Upper lobe of left lung (tissue), 6 donors: ENCODE measurements around the gene ARRB1. TPM values are rescaled to one million over a fixed set of nuclear protein-coding genes. Genes with fewer than 3 reads are reported as not detected.

Experiments used
- ATAC-seq, 2 donors: fragments of 200-7000 bp; cut with Tn5 transposase; one replicate each; pipeline ENCODE4 v1.9.1; 2022; ENCODE audit warnings: mild to moderate bottlenecking in 2 of 2, moderate library complexity in 2 of 2; ENCODE audit not compliant: low FRiP score in 2 of 2
- DNase-seq, 2 donors: peaks; one replicate each; pipeline ENCODE4 v3.0.0-alpha.2; 2019 to 2020
- H3K27ac ChIP-seq, 4 donors: fragments of 200-600 bp; sonication (generic); one replicate each; pipeline ENCODE4 v1.5.1; 2016 to 2019
- H3K27me3 ChIP-seq, 4 donors: fragments of 200-600 bp; sonication (generic); one replicate each; pipeline ENCODE4 v1.5.1; 2017 to 2019
- H3K36me3 ChIP-seq, 4 donors: fragments of 200-600 bp; sonication (generic); one replicate each; pipeline ENCODE4 v1.5.1; 2016 to 2019
- H3K4me1 ChIP-seq, 4 donors: fragments of 200-600 bp; sonication (generic); one replicate each; pipeline ENCODE4 v1.5.1; 2018 to 2019
- H3K4me3 ChIP-seq, 4 donors: fragments of 200-600 bp; sonication (generic); one replicate each; pipeline ENCODE4 v1.5.1; 2017 to 2019; ENCODE audit warnings: mild to moderate bottlenecking in 2 of 4, moderate library complexity in 1 of 4
- H3K9me3 ChIP-seq, 4 donors: fragments of 200-600 bp; sonication (generic); one replicate each; pipeline ENCODE4 v1.5.1; 2018 to 2019
- EP300 ChIP-seq, 4 donors: sonication (generic); formaldehyde crosslinking; IDR thresholded peaks; one replicate each; pipeline ENCODE4 v1.5.1; 2017; ENCODE audit warnings: antibody characterized with exemption in 4 of 4, control low read depth in 2 of 4
- POLR2A ChIP-seq, 4 donors: fragments of 450-650 bp; IDR thresholded peaks; one replicate each; pipeline ENCODE4 v1.5.1; 2016 to 2017; ENCODE audit warnings: antibody characterized with exemption in 4 of 4, mild to moderate bottlenecking in 2 of 4
- POLR2AphosphoS5 ChIP-seq, 2 donors: sonication (generic); formaldehyde crosslinking; IDR thresholded peaks; one replicate each; pipeline ENCODE4 v1.5.1; 2017; ENCODE audit warnings: antibody characterized with exemption in 2 of 2
- WGBS, 2 donors: methylation state at CpG; one replicate each; pipeline ENCODE4 v1.1.5; 2017 to 2018; 5-methylcytosine and 5-hydroxymethylcytosine counted together
- total RNA-seq, 6 donors: library from RNA; depleted of rRNA in 4 of 6; stranded (reverse); fragments of >200 nt in 4 of 6; gene quantifications; one replicate each; pipeline versions ENCODE4 v1.1.0 to v1.2.1, GENCODE V29; 2016 to 2021
- TF ChIP-seq, protein P1 (sequence below), 6 experiments: fragments of 450-650 bp in 4 of 6; fragments of 200-600 bp in 2 of 6; sonication (generic) in 2 of 6; IDR thresholded peaks; one replicate each; pipeline ENCODE4 v1.5.1; 2016 to 2019; ENCODE audit warnings: antibody characterized with exemption in 6 of 6
- donor health status: DM: no; HTN: no; CAD: no; lungs with moderate emphysema.
- donor health status: DM: no; HTN: yes; CAD: no; lungs with severe emphysema.

ARRB1 gene
- total RNA-seq, 6 donors from 2014 or later, result 119 to 235 (median 170) TPM

DNA sequence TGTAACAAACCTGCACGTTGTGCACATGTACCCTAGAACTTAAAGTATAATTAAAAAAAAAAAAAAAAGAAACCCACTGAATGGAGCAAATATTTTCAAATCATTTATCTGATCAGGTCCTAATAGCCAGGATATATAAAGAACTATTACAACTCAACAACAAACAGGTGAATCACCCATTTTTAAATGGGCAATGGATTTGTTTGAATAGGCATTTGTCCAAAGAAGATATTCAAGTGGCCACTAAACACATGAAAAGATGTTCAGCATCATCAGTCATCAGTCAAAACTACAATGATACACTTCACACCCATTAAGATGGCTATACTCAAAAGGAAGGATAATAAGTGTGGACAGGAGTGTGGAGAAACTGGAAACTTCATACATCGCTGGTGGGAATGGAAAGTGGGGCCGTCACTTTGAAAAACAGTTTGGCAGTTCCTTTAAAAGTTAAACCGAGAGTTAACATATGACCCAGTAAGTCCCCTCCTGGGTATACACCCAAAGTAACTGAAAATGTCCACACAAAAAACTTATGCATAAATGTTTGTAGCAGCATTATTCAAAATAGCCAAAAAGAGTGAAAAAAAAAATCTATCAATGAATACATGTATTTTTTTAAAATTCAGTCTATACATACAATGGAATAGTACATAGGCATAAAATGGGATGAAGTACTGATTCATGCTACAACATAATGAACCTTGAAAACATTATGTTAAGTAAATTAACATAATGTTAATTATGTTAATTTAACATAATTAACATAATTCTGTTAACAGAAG, 53.1 kb downstream of the ARRB1 start:
- no peak overlapping the region for H3K4me3 ChIP-seq
- H3K27me3 ChIP-seq, result no peaks in the 10 kb centered on the region
- no peak overlapping the region for H3K27ac ChIP-seq
- 66 to 85% methylated on average over 4 of the region's 4 CpGs for whole genome bisulfite sequencing, 2 donors
- H3K4me1 ChIP-seq, result peaks cover 17 to 32% (median 20%) of the 10 kb centered on the region in 4 donors
- DNase-seq (no peak), ATAC-seq (no peak)
- H3K36me3 ChIP-seq, result peaks cover 0 to 5% (median 0%) of the 10 kb centered on the region in 4 donors
- no peaks in the 10 kb centered on the region for H3K9me3 ChIP-seq
- TF ChIP-seq POLR2A (IDR thresholded peaks at IDR 0.05), result no peak
- TF ChIP-seq EP300 (IDR thresholded peaks at IDR 0.05), result no peak
- no peak for TF ChIP-seq POLR2AphosphoS5 (IDR thresholded peaks at IDR 0.05)
- TF ChIP-seq, protein P1, sequence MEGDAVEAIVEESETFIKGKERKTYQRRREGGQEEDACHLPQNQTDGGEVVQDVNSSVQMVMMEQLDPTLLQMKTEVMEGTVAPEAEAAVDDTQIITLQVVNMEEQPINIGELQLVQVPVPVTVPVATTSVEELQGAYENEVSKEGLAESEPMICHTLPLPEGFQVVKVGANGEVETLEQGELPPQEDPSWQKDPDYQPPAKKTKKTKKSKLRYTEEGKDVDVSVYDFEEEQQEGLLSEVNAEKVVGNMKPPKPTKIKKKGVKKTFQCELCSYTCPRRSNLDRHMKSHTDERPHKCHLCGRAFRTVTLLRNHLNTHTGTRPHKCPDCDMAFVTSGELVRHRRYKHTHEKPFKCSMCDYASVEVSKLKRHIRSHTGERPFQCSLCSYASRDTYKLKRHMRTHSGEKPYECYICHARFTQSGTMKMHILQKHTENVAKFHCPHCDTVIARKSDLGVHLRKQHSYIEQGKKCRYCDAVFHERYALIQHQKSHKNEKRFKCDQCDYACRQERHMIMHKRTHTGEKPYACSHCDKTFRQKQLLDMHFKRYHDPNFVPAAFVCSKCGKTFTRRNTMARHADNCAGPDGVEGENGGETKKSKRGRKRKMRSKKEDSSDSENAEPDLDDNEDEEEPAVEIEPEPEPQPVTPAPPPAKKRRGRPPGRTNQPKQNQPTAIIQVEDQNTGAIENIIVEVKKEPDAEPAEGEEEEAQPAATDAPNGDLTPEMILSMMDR (IDR thresholded peaks at IDR 0.05), result no peak

DNA sequence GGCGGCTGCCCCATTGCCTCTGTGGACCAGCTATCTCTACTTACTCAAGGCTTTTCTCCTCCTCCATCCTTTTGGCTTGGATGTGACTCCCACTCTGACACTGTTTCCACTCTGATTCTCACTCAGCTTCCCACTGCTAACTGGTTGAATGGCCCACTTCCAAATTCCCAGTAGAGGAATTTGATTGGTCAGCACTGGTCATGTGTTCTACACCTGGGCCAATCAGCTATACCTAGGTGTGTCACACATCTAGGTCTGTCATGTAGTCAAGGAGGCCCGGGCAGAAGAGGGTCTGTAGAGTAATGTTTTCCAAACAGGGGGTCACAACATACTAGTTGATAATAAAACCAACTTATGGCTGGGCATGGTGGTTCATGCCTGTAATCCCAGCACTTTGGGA, 57.6 kb downstream of the ARRB1 start:
- no peak for ATAC-seq

DNA sequence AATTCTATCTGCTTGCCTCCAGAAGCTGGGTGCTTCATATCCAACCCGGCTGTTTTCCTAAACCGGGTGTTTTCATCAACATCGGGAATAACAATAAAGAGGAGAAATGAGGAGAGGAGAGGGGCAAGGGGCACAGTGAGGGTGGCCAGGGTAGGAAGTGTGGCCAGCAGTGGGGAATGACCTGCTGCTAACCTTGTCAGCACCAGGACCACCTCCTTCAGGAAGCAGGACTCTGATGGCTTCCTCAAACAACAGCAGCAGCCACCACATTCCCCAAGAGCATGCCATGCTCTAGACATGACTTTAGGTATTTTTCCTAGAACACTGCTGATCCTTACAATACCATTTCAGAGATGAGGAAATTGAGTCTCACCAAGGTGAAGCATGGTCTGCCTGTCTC, 58.5 kb downstream of the ARRB1 start:
- Histone ChIP-seq H3K9me3 (no peaks in the 10 kb centered on the region), H3K27ac (peak overlapping the region in 1 of 4 donors; percentile 27), H3K27me3 (no peaks in the 10 kb centered on the region), H3K4me3 (no peak overlapping the region), H3K4me1 (peaks cover 0 to 42% (median 25%) of the 10 kb centered on the region in 4 donors), H3K36me3 (peaks cover 0 to 28% (median 15%) of the 10 kb centered on the region in 4 donors)
- TF ChIP-seq POLR2AphosphoS5 (IDR thresholded peaks at IDR 0.05), result no peak
- no peak for TF ChIP-seq EP300 (IDR thresholded peaks at IDR 0.05)
- no peak for TF ChIP-seq POLR2A (IDR thresholded peaks at IDR 0.05)
- TF ChIP-seq, protein P1 (IDR thresholded peaks at IDR 0.05), result no peak
- ATAC-seq (no peak), DNase-seq (no peak)
- WGBS, 2 donors, result 64 to 72% methylated on average over 3 of the region's 3 CpGs

More for the DNA sequence above, 57.6 kb downstream of the ARRB1 start:
- Histone ChIP-seq H3K27ac (no peak overlapping the region), H3K36me3 (peaks cover 0 to 19% (median 11%) of the 10 kb centered on the region in 4 donors), H3K9me3 (no peaks in the 10 kb centered on the region), H3K4me1 (peaks cover 0 to 41% (median 25%) of the 10 kb centered on the region in 4 donors), H3K4me3 (no peak overlapping the region), H3K27me3 (no peaks in the 10 kb centered on the region)
- WGBS, 2 donors, result 84 to 92% methylated on average over 2 of the region's 2 CpGs
- DNase-seq, result no peak
- TF ChIP-seq POLR2AphosphoS5 (IDR thresholded peaks at IDR 0.05), result no peak
- TF ChIP-seq POLR2A (IDR thresholded peaks at IDR 0.05), result no peak
- TF ChIP-seq EP300 (IDR thresholded peaks at IDR 0.05), result no peak
- TF ChIP-seq, protein P1 (IDR thresholded peaks at IDR 0.05), result no peak

DNA sequence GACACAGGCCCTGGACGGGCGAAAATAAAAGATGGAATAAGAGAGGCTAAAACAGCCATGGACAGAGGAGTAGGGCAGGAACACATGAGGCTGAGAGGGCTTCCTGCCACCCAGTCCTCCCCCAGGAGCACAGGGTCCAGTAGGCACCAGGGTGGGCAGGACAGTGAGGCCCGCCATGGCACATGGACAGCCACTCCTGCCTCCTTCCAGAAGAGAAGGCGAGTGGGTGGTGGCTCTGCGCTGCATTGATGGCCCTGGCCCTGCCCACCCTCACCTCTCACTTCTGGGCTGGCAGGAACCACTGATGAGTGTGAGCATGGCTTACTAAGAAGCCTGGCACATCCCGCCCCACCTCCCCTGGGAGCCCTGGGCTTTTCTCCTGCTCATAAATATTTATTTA, 59.7 kb downstream of the ARRB1 start:
- H3K4me1 ChIP-seq, result peaks cover 0 to 48% (median 27%) of the 10 kb centered on the region in 4 donors
- TF ChIP-seq EP300 (IDR thresholded peaks at IDR 0.05) (no peak), POLR2A (IDR thresholded peaks at IDR 0.05) (no peak), POLR2AphosphoS5 (IDR thresholded peaks at IDR 0.05) (no peak)
- TF ChIP-seq, protein P1 (IDR thresholded peaks at IDR 0.05), result no peak
- 96 to 97% methylated on average over 4 to 6 of the region's 6 CpGs for WGBS, 2 donors
- H3K27ac ChIP-seq, result peak overlapping the region in 1 of 4 donors; percentile 5
- no peaks in the 10 kb centered on the region for H3K27me3 ChIP-seq
- no peak overlapping the region for H3K4me3 ChIP-seq
- H3K36me3 ChIP-seq, result peaks cover 0 to 40% (median 26%) of the 10 kb centered on the region in 4 donors
- ATAC-seq (no peak), DNase-seq (no peak)
- H3K9me3 ChIP-seq, result no peaks in the 10 kb centered on the region
